ENCODE data around the gene ABCA12.

Gene ABCA12

DNA sequence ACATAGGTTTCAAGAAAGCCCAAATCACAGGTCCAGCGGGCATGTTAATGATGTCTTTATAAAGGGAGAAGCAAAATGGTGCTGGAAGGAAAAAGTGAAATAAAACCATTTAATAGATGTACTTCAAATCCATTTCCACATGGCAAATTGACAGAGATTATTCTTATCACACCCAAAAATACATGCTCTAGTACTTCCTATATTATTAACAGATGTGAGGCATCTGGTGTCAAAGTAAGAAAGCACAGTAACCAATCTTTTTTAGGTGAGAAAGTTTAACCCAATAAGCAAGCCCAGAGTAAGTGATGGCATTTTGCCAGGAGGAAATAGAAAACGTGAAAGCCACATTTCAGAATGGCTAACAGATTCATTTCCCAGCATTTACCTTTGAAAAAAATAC lies 128.0 kb downstream of the ABCA12 start:
- ChIA-PET CTCF (no interaction called here), POLR2A (ENCODE audit: low non-redundant PET) (no interaction called here)
- no peak for DNase-seq (ENCODE audit: low spot score)
- TF ChIP-seq, protein P1, sequence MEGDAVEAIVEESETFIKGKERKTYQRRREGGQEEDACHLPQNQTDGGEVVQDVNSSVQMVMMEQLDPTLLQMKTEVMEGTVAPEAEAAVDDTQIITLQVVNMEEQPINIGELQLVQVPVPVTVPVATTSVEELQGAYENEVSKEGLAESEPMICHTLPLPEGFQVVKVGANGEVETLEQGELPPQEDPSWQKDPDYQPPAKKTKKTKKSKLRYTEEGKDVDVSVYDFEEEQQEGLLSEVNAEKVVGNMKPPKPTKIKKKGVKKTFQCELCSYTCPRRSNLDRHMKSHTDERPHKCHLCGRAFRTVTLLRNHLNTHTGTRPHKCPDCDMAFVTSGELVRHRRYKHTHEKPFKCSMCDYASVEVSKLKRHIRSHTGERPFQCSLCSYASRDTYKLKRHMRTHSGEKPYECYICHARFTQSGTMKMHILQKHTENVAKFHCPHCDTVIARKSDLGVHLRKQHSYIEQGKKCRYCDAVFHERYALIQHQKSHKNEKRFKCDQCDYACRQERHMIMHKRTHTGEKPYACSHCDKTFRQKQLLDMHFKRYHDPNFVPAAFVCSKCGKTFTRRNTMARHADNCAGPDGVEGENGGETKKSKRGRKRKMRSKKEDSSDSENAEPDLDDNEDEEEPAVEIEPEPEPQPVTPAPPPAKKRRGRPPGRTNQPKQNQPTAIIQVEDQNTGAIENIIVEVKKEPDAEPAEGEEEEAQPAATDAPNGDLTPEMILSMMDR (conservative IDR thresholded peaks at IDR 0.05; ENCODE audit: low read depth) = no peak
- no peak overlapping the region for H3K27ac ChIP-seq

GRCh38 chr2:215003001-215003400 lies 135.4 kb downstream of the ABCA12 start:
- CTCF ChIA-PET = no interaction called here
- TF ChIP-seq, protein P1 (conservative IDR thresholded peaks at IDR 0.05; ENCODE audit: low read depth) = no peak
- H3K27ac ChIP-seq = no peak overlapping the region
- no peak for DNase-seq (ENCODE audit: low spot score)
- POLR2A ChIA-PET (ENCODE audit: low non-redundant PET) = no interaction called here

- TF ChIP-seq, protein P1 (conservative IDR thresholded peaks at IDR 0.05; ENCODE audit: low read depth) = peak; percentile 41
- ChIA-PET CTCF (no interaction called here), POLR2A (ENCODE audit: low non-redundant PET) (no interaction called here)
- H3K27ac ChIP-seq = no peak overlapping the region
- peak; percentile 11 for DNase-seq (ENCODE audit: low spot score)
Observed at GRCh38 chr2:215002500-215002899, 135.9 kb downstream of the ABCA12 start.

- TF ChIP-seq, protein P1 (conservative IDR thresholded peaks at IDR 0.05; ENCODE audit: low read depth) = no peak
- H3K27ac ChIP-seq = no peak overlapping the region
- POLR2A ChIA-PET (ENCODE audit: low non-redundant PET) = no interaction called here
- CTCF ChIA-PET = no interaction called here
- DNase-seq (ENCODE audit: low spot score) = no peak
Observed at GRCh38 chr2:215000721-215001120, 137.7 kb downstream of the ABCA12 start.

GRCh38 chr2:214995926-214996670 lies 142.3 kb downstream of the ABCA12 start:
- TF ChIP-seq, protein P1 (conservative IDR thresholded peaks at IDR 0.05; ENCODE audit: low read depth) = no peak
- no peak for DNase-seq (ENCODE audit: low spot score)
- ChIA-PET CTCF (interaction anchor here (0.7 kb wide), 1 partner anchor 1702 kb away, joined by 4 read pairs; no protein-coding TSS in a partner anchor), POLR2A (ENCODE audit: low non-redundant PET) (no interaction called here)
- H3K27ac ChIP-seq = no peak overlapping the region

DNA sequence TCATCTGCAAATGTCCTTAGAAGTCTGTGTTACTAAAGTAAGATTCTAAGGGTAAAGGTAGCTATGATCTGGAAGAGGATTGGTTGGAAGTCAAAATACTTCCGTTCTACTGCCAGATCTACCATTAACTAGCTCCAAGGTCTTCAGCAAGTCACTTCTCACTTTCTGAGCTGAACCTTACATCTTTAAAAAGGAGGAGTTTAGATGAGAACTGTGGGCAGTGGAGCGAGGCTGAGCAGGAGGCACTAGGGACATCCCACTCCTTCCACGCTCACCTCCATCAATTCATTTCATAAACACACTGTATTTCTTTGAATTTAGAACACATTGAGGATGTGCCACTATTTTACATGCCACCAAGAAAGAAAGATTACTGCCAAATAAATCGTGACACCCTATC lies 143.0 kb downstream of the ABCA12 start:
- POLR2A ChIA-PET (ENCODE audit: low non-redundant PET) = no interaction called here
- CTCF ChIA-PET = interaction anchor here (0.7 kb wide), 1 partner anchor 1701 kb away, joined by 4 read pairs; no protein-coding TSS in a partner anchor
- H3K27ac ChIP-seq = no peak overlapping the region
- DNase-seq (ENCODE audit: low spot score) = no peak
- TF ChIP-seq, protein P1 (conservative IDR thresholded peaks at IDR 0.05; ENCODE audit: low read depth) = no peak
